ENCODE measurements around the gene EPS8.

DNA sequence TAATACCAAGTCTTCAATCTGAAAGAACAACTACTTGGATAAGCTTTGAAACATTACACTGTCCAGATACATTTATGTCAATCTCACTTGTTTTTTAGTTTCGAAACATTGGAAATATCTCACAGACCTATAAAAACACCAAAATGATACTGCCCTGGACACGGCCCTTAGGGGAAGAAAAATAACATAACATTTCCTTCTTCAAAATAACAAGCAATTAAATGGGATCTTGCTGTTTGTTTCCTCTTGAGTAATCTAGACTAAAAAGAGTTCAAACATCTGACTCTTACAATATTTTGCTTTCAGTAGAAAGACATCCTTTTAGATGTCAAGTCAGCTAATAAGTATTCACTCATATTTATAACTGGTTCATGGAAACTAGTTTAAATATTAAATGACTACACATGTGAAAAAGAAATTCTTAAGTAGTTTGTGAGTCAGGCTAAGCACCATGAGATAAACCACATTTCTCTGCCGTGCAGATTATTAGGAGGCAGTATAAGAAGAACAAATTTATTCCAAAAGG lies 87.5 kb downstream of the EPS8 start:
- TF ChIP-seq, protein P1, sequence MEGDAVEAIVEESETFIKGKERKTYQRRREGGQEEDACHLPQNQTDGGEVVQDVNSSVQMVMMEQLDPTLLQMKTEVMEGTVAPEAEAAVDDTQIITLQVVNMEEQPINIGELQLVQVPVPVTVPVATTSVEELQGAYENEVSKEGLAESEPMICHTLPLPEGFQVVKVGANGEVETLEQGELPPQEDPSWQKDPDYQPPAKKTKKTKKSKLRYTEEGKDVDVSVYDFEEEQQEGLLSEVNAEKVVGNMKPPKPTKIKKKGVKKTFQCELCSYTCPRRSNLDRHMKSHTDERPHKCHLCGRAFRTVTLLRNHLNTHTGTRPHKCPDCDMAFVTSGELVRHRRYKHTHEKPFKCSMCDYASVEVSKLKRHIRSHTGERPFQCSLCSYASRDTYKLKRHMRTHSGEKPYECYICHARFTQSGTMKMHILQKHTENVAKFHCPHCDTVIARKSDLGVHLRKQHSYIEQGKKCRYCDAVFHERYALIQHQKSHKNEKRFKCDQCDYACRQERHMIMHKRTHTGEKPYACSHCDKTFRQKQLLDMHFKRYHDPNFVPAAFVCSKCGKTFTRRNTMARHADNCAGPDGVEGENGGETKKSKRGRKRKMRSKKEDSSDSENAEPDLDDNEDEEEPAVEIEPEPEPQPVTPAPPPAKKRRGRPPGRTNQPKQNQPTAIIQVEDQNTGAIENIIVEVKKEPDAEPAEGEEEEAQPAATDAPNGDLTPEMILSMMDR (IDR thresholded peaks at IDR 0.05; ENCODE audit: low read length) = no peak
- TF ChIP-seq EZH2phosphoT487 (IDR thresholded peaks at IDR 0.05; ENCODE audit: low read length) (no peak), EZH2 (optimal IDR thresholded peaks at IDR 0.05; ENCODE audit: low read depth, low read length) (no peak)

All from MM.1S (cell line).